Spleen (tissue), 11 donors: ENCODE data around the gene CCDC149. TPM values are rescaled to one million over a fixed set of nuclear protein-coding genes. Genes with fewer than 3 reads are reported as not detected.

Experiments used
- DNase-seq: peaks from one replicate; pipeline ENCODE4 v3.0.0-alpha.2; 2020
- H3K27ac ChIP-seq, 8 donors: fragments of 200-600 bp; sonication (generic) in 7 of 8; 1 replicate in 4 of 8; 2 replicates in 4 of 8; pipeline versions ENCODE4 v1.5.0 to v1.8.0; 2016 to 2021; ENCODE audit warnings: inconsistent platforms in 4 of 8, mild to moderate bottlenecking in 4 of 8, moderate library complexity in 1 of 8
- H3K27me3 ChIP-seq, 7 donors: fragments of 200-600 bp; sonication (generic) in 6 of 7; replicated peaks in 1 of 7; 1 replicate in 4 of 7; 2 replicates in 3 of 7; pipeline versions ENCODE4 v1.5.0 to v1.8.0; 2016 to 2021; ENCODE audit warnings: inconsistent platforms in 3 of 7, mild to moderate bottlenecking in 1 of 7
- H3K36me3 ChIP-seq, 6 donors: fragments of 200-600 bp; sonication (generic) in 5 of 6; 1 replicate in 4 of 6; 2 replicates in 2 of 6; pipeline versions ENCODE4 v1.5.0 to v1.8.0; 2016 to 2021; ENCODE audit warnings: inconsistent platforms in 2 of 6
- H3K4me1 ChIP-seq, 6 donors: fragments of 200-600 bp; sonication (generic) in 5 of 6; 1 replicate in 3 of 6; 2 replicates in 3 of 6; pipeline versions ENCODE4 v1.5.0 to v1.8.0; 2016 to 2021; ENCODE audit warnings: inconsistent platforms in 3 of 6
- H3K4me3 ChIP-seq, 8 donors: fragments of 200-600 bp; sonication (generic) in 7 of 8; 1 replicate in 4 of 8; 2 replicates in 4 of 8; pipeline versions ENCODE4 v1.5.0 to v1.8.0; 2016 to 2021; ENCODE audit warnings: inconsistent platforms in 4 of 8, mild to moderate bottlenecking in 4 of 8, moderate library complexity in 2 of 8
- H3K9me3 ChIP-seq, 8 donors: fragments of 200-600 bp; sonication (generic) in 7 of 8; 1 replicate in 4 of 8; 2 replicates in 4 of 8; pipeline versions ENCODE4 v1.5.0 to v1.8.0; 2016 to 2021; ENCODE audit warnings: inconsistent platforms in 4 of 8
- CTCF ChIP-seq, 11 experiments: fragments of 200-600 bp in 7 of 11; fragments of 450-650 bp in 4 of 11; sonication (generic) in 4 of 11; IDR thresholded peaks in 8 of 11; conservative IDR thresholded peaks in 3 of 11; 1 replicate in 7 of 11; 2 replicates in 4 of 11; pipeline versions ENCODE4 v1.4.0 to v1.8.0; 2016 to 2021; ENCODE audit warnings: antibody characterized with exemption in 11 of 11, inconsistent platforms in 4 of 11, mild to moderate bottlenecking in 1 of 11
- POLR2A ChIP-seq, 3 donors: fragments of 450-650 bp; IDR thresholded peaks; one replicate each; pipeline ENCODE4 v1.5.1; 2017; ENCODE audit warnings: antibody characterized with exemption in 3 of 3, mild to moderate bottlenecking in 1 of 3
- POLR2AphosphoS5 ChIP-seq, 3 donors: sonication (generic); formaldehyde crosslinking; IDR thresholded peaks; one replicate each; pipeline ENCODE4 v1.5.1; 2017; ENCODE audit warnings: antibody characterized with exemption in 3 of 3
- WGBS, 5 donors: extraction: QIAGEN DNeasy Blood & Tissue Kit in 3 of 5; methylation state at CpG; one replicate each; pipeline versions ENCODE4 v1.1.5 to v1.1.7; 2013 to 2018; 5-methylcytosine and 5-hydroxymethylcytosine counted together
- intact Hi-C: fragments of 100-400 bp; cut with DNase I; formaldehyde crosslinking; loops from one replicate; pipeline ENCODE4 v1.15.0; 2023; ENCODE audit warnings: low total_unique reads
- polyA plus RNA-seq, 3 donors: library from polyadenylated mRNA; stranded (reverse); fragments of 200-250 nt; gene quantifications; one replicate each; pipeline ENCODE4 v1.2.1, GENCODE V29; 2013
- total RNA-seq, 7 donors: library from RNA; depleted of rRNA in 3 of 7; stranded (reverse); fragments of >200 nt in 3 of 7; fragmentation: NEBNext Ultra II Directional in 4 of 7; extraction: Animal tissue kit (Norgen Biotek cat#: 25700) in 4 of 7; gene quantifications; one replicate each; pipeline versions ENCODE4 v1.1.0 to v1.2.1, GENCODE V29; 2016 to 2021
- donor health status: healthy with polysubstance abuse.
- donor health status: DM: no; HTN: no; CAD: no; lungs with moderate emphysema.
- donor health status: DM: no; HTN: no; CAD: no.
- donor health status: Bipolar disorder and iron deficiency.
- donor health status: healthy.
- donor health status: DM: no; HTN: no; CAD: no.
- donor health status: DM: yes; HTN: yes; CAD: no.

The CCDC149 gene
- total and polyA plus RNA-seq, 10 donors = 1.9 to 16.0 (median 9.8) TPM

GRCh38 chr4:24809815-24810405, 102.9 kb downstream of the CCDC149 start:
- Histone ChIP-seq H3K36me3 (peaks cover 0 to 15% (median 6%) of the 10 kb centered on the region in 6 donors), H3K4me1 (no peaks in the 10 kb centered on the region), H3K27me3 (no peaks in the 10 kb centered on the region), H3K9me3 (no peaks in the 10 kb centered on the region), H3K27ac (no peak overlapping the region), H3K4me3 (no peak overlapping the region)
- TF ChIP-seq CTCF (IDR thresholded peaks at IDR 0.05 in 8 of 11, conservative IDR thresholded peaks at IDR 0.05 in 3 of 11) (no peak), POLR2AphosphoS5 (IDR thresholded peaks at IDR 0.05) (no peak), POLR2A (IDR thresholded peaks at IDR 0.05) (no peak)
- intact Hi-C loops = no loop called here
- no peak for DNase-seq
- 89 to 96% (median 93%) methylated on average over 6 of the region's 6 CpGs for WGBS, 5 donors

GRCh38 chr4:24809376-24809775, 103.5 kb downstream of the CCDC149 start:
- TF ChIP-seq CTCF (IDR thresholded peaks at IDR 0.05 in 8 of 11, conservative IDR thresholded peaks at IDR 0.05 in 3 of 11) (no peak), POLR2AphosphoS5 (IDR thresholded peaks at IDR 0.05) (no peak), POLR2A (IDR thresholded peaks at IDR 0.05) (no peak)
- intact Hi-C loops = no loop called here
- DNase-seq = no peak
- no peak overlapping the region for H3K27ac ChIP-seq
- no peak overlapping the region for H3K4me3 ChIP-seq
- H3K27me3 ChIP-seq = no peaks in the 10 kb centered on the region
- WGBS, 5 donors = 90 to 100% (median 92%) methylated on average over 2 of the region's 2 CpGs
- H3K9me3 ChIP-seq = no peaks in the 10 kb centered on the region
- H3K4me1 ChIP-seq = no peaks in the 10 kb centered on the region
- H3K36me3 ChIP-seq = peaks cover 0 to 15% (median 6%) of the 10 kb centered on the region in 6 donors

- 91 to 99% (median 94%) methylated on average over 6 of the region's 6 CpGs for WGBS, 5 donors
- Histone ChIP-seq H3K4me3 (no peak overlapping the region), H3K4me1 (no peaks in the 10 kb centered on the region), H3K36me3 (peaks cover 0 to 15% (median 6%) of the 10 kb centered on the region in 6 donors), H3K27me3 (no peaks in the 10 kb centered on the region), H3K27ac (no peak overlapping the region), H3K9me3 (no peaks in the 10 kb centered on the region)
- intact Hi-C loops = no loop called here
- TF ChIP-seq CTCF (IDR thresholded peaks at IDR 0.05 in 8 of 11, conservative IDR thresholded peaks at IDR 0.05 in 3 of 11) (no peak), POLR2A (IDR thresholded peaks at IDR 0.05) (no peak), POLR2AphosphoS5 (IDR thresholded peaks at IDR 0.05) (no peak)
- no peak for DNase-seq
These were observed 103.9 kb downstream of the CCDC149 start for GRCh38 chr4:24808955-24809354.

GRCh38 chr4:24808261-24808660, 104.6 kb downstream of the CCDC149 start:
- intact Hi-C loops = no loop called here
- TF ChIP-seq POLR2AphosphoS5 (IDR thresholded peaks at IDR 0.05) = no peak
- no peak for TF ChIP-seq POLR2A (IDR thresholded peaks at IDR 0.05)
- no peak for TF ChIP-seq CTCF (IDR thresholded peaks at IDR 0.05 in 8 of 11, conservative IDR thresholded peaks at IDR 0.05 in 3 of 11)
- DNase-seq = no peak
- H3K4me3 ChIP-seq = no peak overlapping the region
- no peaks in the 10 kb centered on the region for H3K9me3 ChIP-seq
- H3K4me1 ChIP-seq = no peaks in the 10 kb centered on the region
- no peak overlapping the region for H3K27ac ChIP-seq
- H3K27me3 ChIP-seq = no peaks in the 10 kb centered on the region
- WGBS, 5 donors = 94 to 97% (median 95%) methylated on average over 14 of the region's 14 CpGs
- peaks cover 0 to 15% (median 6%) of the 10 kb centered on the region in 6 donors for H3K36me3 ChIP-seq
